Panc1 (cell line): ENCODE data around the gene AGBL4. TPM values are rescaled to one million over a fixed set of nuclear protein-coding genes. Genes with fewer than 3 reads are reported as not detected.

Experiments used
- ATAC-seq: fragments of 200-7000 bp; cut with Tn5 transposase; 2 replicates; pipeline ENCODE4 v1.9.1; 2020; ENCODE audit warnings: mild to moderate bottlenecking, moderate library complexity
- BruUV-seq: library from RNA; stranded (reverse); fragments of 400-500 nt; replicated peaks from 2 replicates; lab custom pipeline; 2021; lab: Mats Ljungman, UMichigan
- CTCF ChIA-PET: fragments of 300-600 bp; sonication (Branson Sonifier 250); formaldehyde crosslinking; loops from one replicate; lab custom pipeline; 2022; ENCODE audit warnings: antibody characterized with exemption; lab: Charles Lee
- POLR2A ChIA-PET: fragments of 300-600 bp; sonication (Branson Sonifier 250); formaldehyde crosslinking; loops from one replicate; lab custom pipeline; 2022; ENCODE audit warnings: antibody characterized with exemption; lab: Charles Lee
- DNase-seq: peaks from one replicate; pipeline ENCODE4 v3.0.0-alpha.2; 2010; ENCODE audit warnings: low read depth, low spot score
- H3K27ac ChIP-seq: 2 replicates; pipeline ENCODE4 v1.5.1; 2011; ENCODE audit warnings: mild to moderate bottlenecking, low read length, inconsistent platforms
- H3K27me3 ChIP-seq: fragments of 200-500 bp; sonication (Bioruptor generic); 2 replicates; pipeline ENCODE4 v1.6.0; 2014; ENCODE audit warnings: low read length, inconsistent platforms; ENCODE audit not compliant: control insufficient read depth, insufficient read depth
- H3K36me3 ChIP-seq: fragments of 200-500 bp; sonication (Bioruptor generic); 2 replicates; pipeline ENCODE4 v1.5.1; 2014; ENCODE audit warnings: inconsistent platforms, mild to moderate bottlenecking, low read length, moderate library complexity; ENCODE audit not compliant: control insufficient read depth, insufficient read depth
- H3K4me1 ChIP-seq: 2 replicates; pipeline ENCODE4 v1.5.1; 2011; ENCODE audit warnings: inconsistent platforms, mild to moderate bottlenecking, low read length, moderate library complexity; ENCODE audit not compliant: control insufficient read depth, insufficient read depth
- H3K4me3 ChIP-seq, 2 experiments: 2 replicates each; pipeline ENCODE4 v1.5.1; 2011 to 2012; ENCODE audit warnings: low read depth in 2 of 2, low read length in 2 of 2, mild to moderate bottlenecking in 2 of 2, inconsistent platforms in 1 of 2, moderate library complexity in 1 of 2
- H3K9me3 ChIP-seq: fragments of 200-500 bp; sonication (Bioruptor generic); 2 replicates; pipeline ENCODE4 v1.5.1; 2014; ENCODE audit warnings: low read depth, mild to moderate bottlenecking, inconsistent platforms, low read length, moderate library complexity; ENCODE audit not compliant: control insufficient read depth, insufficient read depth
- CTCF ChIP-seq: fragments of 450-650 bp; IDR thresholded peaks from 2 replicates; pipeline ENCODE4 v1.5.1; 2017; ENCODE audit warnings: mild to moderate bottlenecking
- POLR2AphosphoS5 ChIP-seq: IDR thresholded peaks from 2 replicates; pipeline ENCODE4 v1.6.1; 2012; ENCODE audit warnings: mild to moderate bottlenecking, low read depth, low read length, moderate library complexity
- REST ChIP-seq, 2 experiments: IDR thresholded peaks; 2 replicates each; pipeline ENCODE4 v1.6.1; 2011 to 2012; ENCODE audit warnings: low read depth in 2 of 2, control low read depth in 1 of 2, low read length in 1 of 2, mild to moderate bottlenecking in 1 of 2, moderate library complexity in 1 of 2; ENCODE audit not compliant: insufficient read depth in 1 of 2
- SIN3A ChIP-seq: IDR thresholded peaks from 2 replicates; pipeline ENCODE4 v1.6.1; 2012; ENCODE audit warnings: low read depth, mild to moderate bottlenecking, low read length, moderate library complexity, borderline replicate concordance; ENCODE audit not compliant: insufficient read depth
- TCF7L2 ChIP-seq: IDR thresholded peaks from 2 replicates; pipeline ENCODE4 v1.6.1; 2011; ENCODE audit warnings: mild to moderate bottlenecking, low read depth, low read length, inconsistent platforms
- in situ Hi-C: cut with HindIII; loops from 2 replicates; pipeline ENCODE4 v1.10.0; 2016; ENCODE audit warnings: low sequenced_read_pairs, low pct_unique_long_range_greater_than_20kb
- intact Hi-C: fragments of 100-400 bp; cut with micrococcal nuclease; formaldehyde crosslinking; loops from one replicate; pipeline ENCODE4 v1.10.0; 2022; ENCODE audit not compliant: unreplicated experiment
- total RNA-seq: library from RNA; stranded (reverse); gene quantifications from one replicate; pipeline ENCODE4 v1.2.1, GENCODE V29; 2021; ENCODE audit not compliant: unreplicated experiment

The AGBL4 gene
- total RNA-seq, 1 experiment from 2014 or later, result not detected

- ChIA-PET CTCF (interaction anchor here (0.7 kb wide), 1 partner anchor 169 kb away, joined by 4 read pairs; no protein-coding TSS in a partner anchor), POLR2A (no interaction called here)
- DNase-seq (no peak), ATAC-seq (no peak)
- Histone ChIP-seq H3K4me3 (no peak overlapping the region), H3K4me1 (no peaks in the 10 kb centered on the region), H3K36me3 (no peaks in the 10 kb centered on the region), H3K27me3 (no peaks in the 10 kb centered on the region), H3K9me3 (no peaks in the 10 kb centered on the region), H3K27ac (no peak overlapping the region)
- TF ChIP-seq POLR2AphosphoS5, result no peak
- TF ChIP-seq SIN3A, result no peak
- no peak for TF ChIP-seq CTCF
- no peak for TF ChIP-seq REST (IDR thresholded peaks at IDR 0.05; ENCODE audit: insufficient read depth in 1 of 2, low read depth in 2 of 2, low read length in 1 of 2)
- no peak for TF ChIP-seq TCF7L2
- intact Hi-C loops, result no loop called here
- in situ Hi-C loops, result no loop called here
- BruUV-seq, result no TSS peak
Measured at GRCh38 chr1:48947761-48948537, 1075.8 kb downstream of the AGBL4 start.

GRCh38 chr1:48946070-48946469, 1077.7 kb downstream of the AGBL4 start:
- no peak for TF ChIP-seq CTCF
- TF ChIP-seq SIN3A, result no peak
- no peak for TF ChIP-seq TCF7L2
- no peak for TF ChIP-seq POLR2AphosphoS5
- no peak for TF ChIP-seq REST (IDR thresholded peaks at IDR 0.05; ENCODE audit: insufficient read depth in 1 of 2, low read depth in 2 of 2, low read length in 1 of 2)
- Histone ChIP-seq H3K4me1 (no peaks in the 10 kb centered on the region), H3K27ac (no peak overlapping the region), H3K27me3 (no peaks in the 10 kb centered on the region), H3K36me3 (no peaks in the 10 kb centered on the region), H3K4me3 (no peak overlapping the region), H3K9me3 (no peaks in the 10 kb centered on the region)
- intact Hi-C loops, result no loop called here
- ChIA-PET CTCF (no interaction called here), POLR2A (no interaction called here)
- ATAC-seq, result no peak
- DNase-seq, result no peak
- no TSS peak for BruUV-seq
- in situ Hi-C loops, result no loop called here
